ENCODE data around the gene COTL1. TPM values are rescaled to one million over a fixed set of nuclear protein-coding genes. Genes with fewer than 3 reads are reported as not detected.

Gene COTL1, protein sequence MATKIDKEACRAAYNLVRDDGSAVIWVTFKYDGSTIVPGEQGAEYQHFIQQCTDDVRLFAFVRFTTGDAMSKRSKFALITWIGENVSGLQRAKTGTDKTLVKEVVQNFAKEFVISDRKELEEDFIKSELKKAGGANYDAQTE
- polyA plus RNA-seq = 28.6 and 37.5 TPM in 2 replicates

DNA sequence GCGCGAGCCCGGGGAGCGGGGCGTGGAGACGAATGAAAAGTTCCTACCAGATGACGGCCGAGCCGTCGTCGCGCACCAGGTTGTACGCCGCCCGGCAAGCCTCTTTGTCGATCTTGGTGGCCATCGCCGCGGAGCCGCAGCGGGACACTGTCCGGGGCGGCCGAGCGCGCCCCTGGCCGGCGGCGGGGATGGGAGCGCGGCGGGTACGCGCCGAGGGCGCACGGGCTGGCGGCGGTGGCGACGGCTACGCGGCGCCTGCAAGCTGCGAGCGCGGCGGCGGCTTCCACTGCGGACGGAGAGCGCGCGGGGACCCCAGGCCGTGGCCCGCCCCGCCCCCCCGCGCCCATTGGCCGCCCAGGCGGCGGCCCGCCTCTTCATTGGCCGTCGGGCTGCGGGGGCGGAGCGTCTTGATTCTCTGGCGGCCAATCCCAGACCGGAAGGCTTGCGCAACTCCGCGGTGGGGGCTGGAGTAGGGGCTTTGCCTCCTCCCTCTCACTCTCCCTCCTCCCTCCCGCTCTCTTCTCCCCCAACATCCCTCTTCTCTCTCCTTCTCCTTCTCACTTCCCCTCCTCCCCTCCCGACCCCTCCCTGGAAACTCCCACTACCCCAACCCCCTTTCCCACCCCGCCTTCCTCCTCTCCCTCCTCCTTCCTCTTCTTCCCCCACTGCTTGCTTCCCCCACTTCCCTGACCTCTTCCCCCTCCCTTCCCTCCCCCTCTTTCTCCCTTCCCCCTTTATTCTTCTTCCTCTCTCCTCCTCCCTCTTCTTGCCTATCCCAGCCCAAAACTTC lies at the start of gene COTL1:
COTL1 (minus strand) TSS at position 288 of the 790 bp plus-strand sequence; CDS start at position 124, 164 bp downstream.

DNA sequence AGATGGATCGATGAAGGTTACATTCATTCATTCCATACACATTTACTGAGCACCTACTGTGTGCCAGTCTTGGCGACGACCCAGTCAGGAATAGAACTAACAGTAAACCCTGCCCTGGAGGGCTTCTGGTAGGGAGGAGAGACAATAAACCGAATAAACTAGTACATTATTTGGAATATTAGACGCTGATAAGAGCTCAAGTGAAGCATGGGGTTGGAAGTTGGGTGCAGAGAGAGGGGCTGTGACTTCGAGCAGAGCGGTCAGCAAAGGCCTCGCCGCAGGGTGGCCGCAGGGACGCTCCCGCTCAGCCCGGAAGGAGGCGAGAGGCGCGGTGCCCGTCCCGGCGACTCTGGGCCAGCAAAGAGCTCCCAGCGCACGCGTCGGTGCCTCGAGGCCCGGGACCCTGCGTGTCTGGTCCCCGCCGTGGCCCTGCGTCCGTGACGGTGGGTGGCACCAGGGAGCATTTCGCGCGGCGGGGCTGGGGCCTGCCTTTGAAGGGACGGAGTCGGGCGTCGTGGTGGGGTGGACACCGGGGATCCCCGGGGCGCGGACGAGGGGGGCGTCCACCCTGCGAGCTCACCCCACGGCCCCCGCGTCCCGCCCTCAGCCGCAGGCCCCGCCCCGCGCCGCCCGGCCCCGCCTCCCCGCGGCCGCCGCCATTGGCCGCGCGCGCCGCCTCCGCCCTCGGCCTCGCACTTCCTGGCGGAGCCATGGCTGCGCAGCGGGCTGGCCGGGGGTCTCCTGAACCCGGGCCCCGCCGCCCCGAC lies 30.1 kb upstream of the COTL1 start, which contains the start of gene KLHL36:
KLHL36 (plus strand) TSS at position 684 of the 767 bp plus-strand sequence. CDS start 2,357 bp downstream, outside the sequence.

Other genes with a start within 250 kb of the COTL1 start
- 2.6 TPM in 1 of 2 replicates, not detected in the other for gene ATP2C2, start 249.5 kb downstream of the COTL1 start, polyA plus RNA-seq
- 0.71 and 3.3 TPM in 2 replicates for gene MEAK7, start 113.4 kb downstream of the COTL1 start, polyA plus RNA-seq
- 2.0 and 2.9 TPM in 2 replicates for gene KLHL36, start 30.4 kb upstream of the COTL1 start, polyA plus RNA-seq
- 49.6 and 78.6 TPM in 2 replicates for gene USP10, start 81.9 kb upstream of the COTL1 start, polyA plus RNA-seq
- gene CRISPLD2, start 201.9 kb upstream of the COTL1 start, polyA plus RNA-seq = 0.28 and 1.7 TPM in 2 replicates